H1 (cell line): ENCODE measurements around the gene ARMH3. TPM values are rescaled to one million over a fixed set of nuclear protein-coding genes. Genes with fewer than 3 reads are reported as not detected.

ENCODE experiments used
- BCL11A ChIP-seq, 2 experiments: IDR thresholded peaks; one replicate each; pipeline ENCODE4 v1.6.1; 2011; ENCODE audit warnings: low read depth in 2 of 2, low read length in 2 of 2, mild to moderate bottlenecking in 2 of 2
- POU5F1 ChIP-seq: IDR thresholded peaks from 2 replicates; pipeline ENCODE4 v1.6.1; 2011; ENCODE audit warnings: low read depth, mild to moderate bottlenecking, low read length, moderate library complexity
- RBBP5 ChIP-seq: IDR thresholded peaks from 2 replicates; pipeline ENCODE4 v1.7.1; 2012; ENCODE audit warnings: low read depth, mild to moderate bottlenecking, inconsistent platforms, low read length, moderate library complexity, borderline replicate concordance
- polyA plus RNA-seq, 7 experiments: library from polyadenylated mRNA; depleted of rRNA in 3 of 7; stranded (reverse) in 5 of 7; unstranded in 2 of 7; fragments of >200 nt in 5 of 7; fragments of 200-250 nt in 2 of 7; gene quantifications; 1 replicate in 5 of 7; 2 replicates in 1 of 7; 4 replicates in 1 of 7; pipeline versions ENCODE4 v1.2.1 to v1.2.3, GENCODE V29; 2011 to 2013; ENCODE audit warnings: missing spikeins in 2 of 7, mixed read lengths in 2 of 7
- total RNA-seq: library from RNA; stranded (reverse); fragmentation: NEBNext Ultra II Directional; extraction: Animal tissue kit (Norgen Biotek cat#: 25700); gene quantifications from 2 replicates; pipeline ENCODE4 v1.2.1, GENCODE V29; 2021

ARMH3 gene
- total and polyA plus RNA-seq, 2 of the 8 experiments (the other 6 are each of a cell fraction or from before 2014, with no cell fraction given): 11.6 to 18.3 TPM

GRCh38 chr10:101874252-101874651 is 181.7 kb downstream of the ARMH3 start (continued):
- TF ChIP-seq POU5F1 (no peak), BCL11A (IDR thresholded peaks at IDR 0.05; ENCODE audit: low read depth in 2 of 2, low read length in 2 of 2) (no peak), RBBP5 (no peak)
